RPMI7951 (cell line): ENCODE data around the gene DHH. TPM values are rescaled to one million over a fixed set of nuclear protein-coding genes. Genes with fewer than 3 reads are reported as not detected.
"Not testable (repeated sequence)": the region's sequence is repeated elsewhere in the genome, so short reads cannot be mapped to it uniquely, and the experiment has no call there.

Experiments used
- DNase-seq: peaks from one replicate; pipeline ENCODE4 v3.0.0-alpha.2; 2012; ENCODE audit warnings: low read depth
- total RNA-seq: library from RNA; depleted of rRNA; stranded (reverse); fragments of >200 nt; shearing (Covaris generic); gene quantifications from 2 replicates; pipeline ENCODE4 v1.2.3, GENCODE V29; 2014

Gene DHH
- total RNA-seq, 1 experiment from 2014 or later, result not detected

DNA sequence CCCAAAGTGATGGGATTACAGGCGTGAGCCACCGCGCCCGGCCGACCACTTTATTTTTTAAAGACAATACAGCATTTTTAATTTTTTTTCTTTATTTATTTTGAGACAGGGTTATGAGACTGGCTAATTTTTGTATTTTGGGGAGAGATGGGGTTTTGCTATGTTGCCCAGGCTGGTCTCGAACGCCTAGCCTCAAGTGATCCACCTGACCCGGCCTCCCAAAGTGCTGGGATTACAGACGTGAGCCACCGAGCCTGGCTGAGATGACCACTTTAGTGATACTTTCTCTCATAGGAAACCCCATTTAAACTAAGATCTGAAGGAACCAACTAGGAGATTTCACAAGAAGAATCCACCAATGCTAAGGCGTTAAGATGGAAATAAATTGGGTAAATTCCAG is 23.6 kb downstream of the DHH start:
- DNase-seq, result no peak

DNA sequence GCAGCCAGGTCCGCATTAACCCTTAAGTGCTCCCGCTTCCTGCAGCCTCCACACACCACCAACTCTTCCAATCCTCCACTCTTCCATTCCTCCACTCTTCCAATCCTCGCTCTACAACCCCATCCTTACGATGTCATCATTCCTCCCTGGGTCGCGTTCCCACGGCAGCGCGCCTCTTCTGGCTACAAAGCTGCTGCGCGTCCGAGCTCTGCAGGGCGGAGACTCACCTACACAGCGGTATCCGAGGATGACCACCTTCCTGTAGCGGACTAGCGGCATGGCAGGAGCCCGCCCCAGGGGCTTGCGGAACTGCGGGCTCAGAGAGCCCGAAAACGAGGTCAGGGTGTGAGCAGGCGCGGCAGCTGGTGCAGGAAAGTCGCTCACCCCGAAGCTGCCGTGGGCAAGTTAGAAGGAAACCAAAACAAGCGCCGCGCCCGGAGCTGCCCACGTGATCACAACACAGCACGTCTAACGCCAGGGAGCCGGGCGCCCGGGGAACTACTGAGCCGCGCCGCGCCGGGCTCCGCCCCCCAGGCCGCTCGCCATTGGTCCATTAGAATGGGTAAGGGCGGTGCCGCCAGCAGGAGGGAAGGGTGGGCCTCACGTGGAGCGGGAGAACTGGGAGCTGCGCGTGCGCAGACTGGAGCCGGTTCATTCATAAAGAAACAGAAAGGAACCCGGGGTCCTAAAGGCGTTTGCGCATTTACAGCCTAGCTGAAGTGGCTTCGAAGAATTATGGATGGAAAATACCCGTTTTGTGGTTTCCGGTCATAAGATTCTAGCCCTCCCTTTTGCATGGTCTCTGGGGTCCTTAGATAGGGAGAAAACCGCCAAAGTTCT is 24.9 kb downstream of the DHH start, which contains the start of gene RHEBL1:
RHEBL1 (minus strand) TSS at position 473 of the 840 bp plus-strand sequence; CDS start at position 279, 194 bp downstream.
- DNase-seq, result peak; percentile 95

DNA sequence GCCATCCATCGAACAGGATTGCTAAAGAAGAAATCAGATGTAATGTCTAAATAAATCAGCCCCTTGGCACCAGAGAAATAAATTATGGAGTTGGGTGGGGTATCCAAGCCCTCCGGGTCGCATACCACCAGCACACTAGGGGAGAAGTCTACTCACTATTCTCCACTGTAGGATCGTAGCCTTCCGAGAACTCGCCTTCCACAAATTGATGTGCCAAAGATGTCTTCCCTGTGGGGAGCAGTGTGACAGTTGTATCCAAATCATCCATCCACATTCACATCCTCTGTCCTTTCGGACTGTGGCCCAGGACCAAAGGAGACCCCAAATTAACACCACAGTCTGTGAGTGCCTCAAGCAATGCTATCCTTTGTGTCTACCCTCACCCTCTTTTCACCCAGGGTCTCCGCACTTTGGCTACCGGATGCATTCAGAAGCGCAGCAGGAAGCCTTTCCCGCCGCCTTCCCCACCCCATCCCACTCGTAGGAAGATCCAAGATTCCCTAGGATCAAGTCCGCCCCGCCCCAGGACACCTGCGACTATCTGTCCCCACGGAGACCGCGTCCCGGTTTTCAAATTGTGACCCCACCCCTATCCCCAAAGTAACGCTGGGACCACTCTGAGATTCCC is 25.6 kb downstream of the DHH start:
- no peak for DNase-seq

DNA sequence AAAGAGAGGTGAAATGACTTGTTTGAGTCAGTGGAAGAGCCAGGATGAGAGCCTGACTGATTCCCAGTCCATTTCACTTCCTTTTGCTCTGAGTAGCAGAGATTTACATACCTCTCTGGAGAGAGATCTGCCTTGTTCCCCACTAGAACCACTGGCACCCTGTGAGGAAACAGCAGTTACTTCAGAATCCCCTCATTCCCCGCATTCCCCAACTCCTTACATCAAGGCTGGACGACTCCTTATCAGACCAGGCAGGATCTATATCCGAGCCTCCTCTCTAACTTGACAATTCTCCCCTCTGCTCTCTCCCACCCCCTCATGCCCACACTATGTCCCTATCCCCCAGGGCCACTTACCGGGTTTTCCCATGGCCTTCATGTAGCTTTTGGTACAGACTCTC is 28.5 kb downstream of the DHH start:
- no peak for DNase-seq

DNA sequence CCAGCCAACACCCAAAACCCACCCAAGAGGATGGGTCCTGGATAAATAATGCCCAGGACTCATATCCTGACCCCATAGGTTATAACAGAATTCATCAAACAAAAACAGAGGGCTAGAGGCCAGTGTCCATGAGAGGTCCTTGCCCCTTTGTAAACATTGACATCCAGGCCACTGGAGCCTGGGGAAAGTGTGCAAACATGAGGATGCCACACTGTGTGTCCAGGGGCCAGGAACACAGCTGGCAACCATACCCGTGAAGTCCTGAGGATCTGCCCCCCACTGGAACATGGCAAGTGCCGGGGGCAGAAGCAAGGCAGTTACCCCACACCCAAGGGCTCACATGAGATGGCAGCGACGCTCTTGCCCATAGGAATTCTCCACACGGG is 29.8 kb downstream of the DHH start:
- no peak for DNase-seq

DNA sequence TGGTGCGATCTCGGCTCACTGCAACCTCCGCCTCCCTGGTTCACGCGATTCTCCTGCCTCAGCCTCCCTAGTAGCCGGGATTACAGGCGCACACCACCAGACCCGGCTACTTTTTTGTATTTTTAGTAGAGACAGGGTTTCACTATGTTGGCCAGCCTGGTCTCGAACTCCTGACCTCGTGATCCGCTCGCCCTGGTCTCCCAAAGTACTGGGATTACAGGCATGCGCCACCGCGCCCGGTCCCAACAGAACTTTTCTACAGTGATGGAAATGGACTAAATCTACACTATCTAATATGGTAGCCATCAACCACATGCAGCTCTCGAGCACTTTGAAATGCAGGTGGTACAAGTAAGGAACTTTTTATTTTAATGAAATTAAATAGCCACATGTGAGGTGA is 32.7 kb downstream of the DHH start:
- DNase-seq, result not testable (repeated sequence)

DNA sequence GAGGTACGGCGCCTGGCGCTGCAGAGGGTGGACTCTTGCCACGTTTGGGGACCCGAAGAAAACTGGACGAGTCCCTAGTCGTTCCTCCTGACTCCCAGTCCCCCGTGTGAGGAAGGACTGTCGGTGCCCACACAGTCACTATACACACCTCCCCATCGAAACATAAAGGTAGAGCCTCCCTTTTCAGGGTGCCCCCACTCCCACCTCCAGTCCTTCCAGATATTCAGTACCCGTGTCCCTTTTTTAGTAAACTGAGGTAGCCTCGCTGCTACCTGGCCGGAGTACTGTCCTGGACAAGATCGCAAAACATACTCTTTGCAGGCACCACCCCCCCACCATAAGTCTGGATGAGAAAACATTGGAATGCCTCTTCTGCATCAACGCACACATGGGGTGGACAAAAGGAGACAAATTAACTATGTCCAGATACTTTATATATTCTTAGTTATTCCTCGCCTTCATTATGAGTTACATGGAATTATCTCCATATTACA is 33.4 kb downstream of the DHH start:
- no peak for DNase-seq

DNA sequence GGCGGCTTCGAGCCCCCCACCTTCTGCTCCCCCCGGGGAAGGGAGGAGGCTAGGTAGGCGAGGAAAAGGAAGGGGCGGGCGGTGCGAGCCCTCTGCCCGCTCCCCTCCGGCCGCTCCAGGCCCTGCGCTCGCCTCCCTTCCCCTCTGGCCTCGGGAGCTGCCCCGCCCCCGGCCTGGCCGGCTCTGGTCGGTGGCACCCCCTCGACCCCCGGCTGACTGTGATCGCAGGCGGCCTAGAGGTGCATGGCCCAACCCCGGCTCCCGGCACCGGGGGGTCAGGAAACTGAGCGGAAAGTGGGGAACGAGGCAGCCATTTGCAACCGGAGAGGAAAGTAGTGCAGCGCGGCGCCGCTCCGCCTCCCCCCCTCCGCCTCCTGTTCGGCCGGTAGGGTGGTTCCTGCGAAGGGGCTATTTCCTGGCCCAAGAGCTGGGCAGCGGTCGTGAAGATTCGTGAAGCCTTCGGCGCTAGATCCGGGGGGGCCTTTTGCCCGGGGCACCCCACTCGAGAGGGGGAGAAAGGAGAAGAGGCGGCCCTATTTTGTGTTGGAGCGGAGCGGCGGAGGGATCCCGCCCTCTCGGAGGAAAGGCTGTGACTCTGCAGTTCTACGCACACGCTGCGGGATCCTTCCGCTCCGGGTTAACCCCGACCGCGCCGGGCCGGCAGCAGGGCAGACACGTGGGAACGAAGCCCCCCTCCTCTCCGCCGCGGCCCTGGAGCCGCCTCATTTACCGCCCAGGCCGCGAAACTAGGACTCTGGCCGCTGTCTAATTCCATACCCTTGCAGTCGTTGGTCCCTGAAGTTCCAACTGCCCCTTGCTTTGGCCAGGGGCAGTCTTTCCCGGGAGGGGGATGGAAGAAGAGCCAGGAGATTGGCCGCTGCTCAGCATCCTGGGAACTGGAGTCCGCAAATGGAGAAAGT is 34.1 kb downstream of the DHH start, which contains the start of gene KMT2D:
KMT2D (minus strand) TSS at position 558 of the 920 bp plus-strand sequence. CDS start 5,470 bp downstream, outside the sequence.
- peak; percentile 95 for DNase-seq

DNA sequence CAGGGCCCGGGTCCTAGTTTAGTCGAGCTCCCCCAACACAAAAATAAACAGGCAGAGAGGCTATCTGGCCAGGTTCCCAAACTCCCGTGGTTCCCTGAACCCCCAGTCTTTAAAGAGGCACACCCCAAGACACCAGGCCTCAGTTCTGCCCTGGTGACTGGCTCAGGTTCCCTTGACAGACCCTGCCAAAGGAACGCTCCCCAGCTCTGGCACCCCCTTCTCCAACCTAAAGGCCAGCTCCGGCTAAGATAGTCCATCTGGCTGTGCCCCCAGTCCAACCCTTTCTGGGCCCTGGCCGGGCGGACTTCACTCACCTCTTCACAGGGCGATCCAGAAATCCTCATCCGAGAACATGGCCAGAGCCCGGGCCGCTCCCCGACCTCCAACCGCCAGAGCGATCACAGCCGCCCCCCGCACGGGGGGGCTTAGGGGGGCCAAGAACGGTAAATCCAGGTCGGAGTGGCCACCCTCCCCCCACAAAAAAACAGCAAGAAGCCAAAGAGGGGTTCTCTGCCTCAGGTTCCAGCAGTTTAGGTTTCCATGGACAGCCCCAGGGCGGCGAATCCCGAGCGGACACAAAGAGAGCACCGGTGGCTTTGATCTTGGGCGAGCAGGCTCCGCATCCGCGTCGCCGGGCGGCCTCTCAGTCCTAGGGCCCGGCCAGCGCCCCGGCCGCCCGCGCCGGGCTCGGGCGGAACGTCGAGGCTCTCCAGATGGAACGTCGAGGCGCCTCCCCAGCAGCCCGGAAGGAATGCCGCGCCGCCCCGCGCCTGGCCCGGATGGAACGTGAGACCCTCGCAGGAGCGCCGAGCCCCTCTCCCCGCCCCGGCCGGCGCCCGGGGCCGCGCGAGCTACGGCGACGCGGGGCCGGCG is 35.1 kb downstream of the DHH start:
- DNase-seq, result peak; percentile 7

DNA sequence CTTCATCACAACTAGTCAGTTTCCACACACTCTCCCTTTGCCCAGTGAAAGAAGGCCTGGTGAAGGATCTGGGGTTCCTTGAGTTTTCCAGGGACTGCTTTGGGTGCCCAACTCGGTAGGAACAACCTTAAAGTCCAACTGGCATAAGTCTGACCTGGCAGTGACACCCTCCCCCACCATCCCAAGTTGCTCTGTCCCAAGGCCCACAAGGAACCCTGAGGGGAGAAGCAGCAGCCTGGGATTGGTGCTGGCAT is 35.6 kb downstream of the DHH start:
- no peak for DNase-seq

DNA sequence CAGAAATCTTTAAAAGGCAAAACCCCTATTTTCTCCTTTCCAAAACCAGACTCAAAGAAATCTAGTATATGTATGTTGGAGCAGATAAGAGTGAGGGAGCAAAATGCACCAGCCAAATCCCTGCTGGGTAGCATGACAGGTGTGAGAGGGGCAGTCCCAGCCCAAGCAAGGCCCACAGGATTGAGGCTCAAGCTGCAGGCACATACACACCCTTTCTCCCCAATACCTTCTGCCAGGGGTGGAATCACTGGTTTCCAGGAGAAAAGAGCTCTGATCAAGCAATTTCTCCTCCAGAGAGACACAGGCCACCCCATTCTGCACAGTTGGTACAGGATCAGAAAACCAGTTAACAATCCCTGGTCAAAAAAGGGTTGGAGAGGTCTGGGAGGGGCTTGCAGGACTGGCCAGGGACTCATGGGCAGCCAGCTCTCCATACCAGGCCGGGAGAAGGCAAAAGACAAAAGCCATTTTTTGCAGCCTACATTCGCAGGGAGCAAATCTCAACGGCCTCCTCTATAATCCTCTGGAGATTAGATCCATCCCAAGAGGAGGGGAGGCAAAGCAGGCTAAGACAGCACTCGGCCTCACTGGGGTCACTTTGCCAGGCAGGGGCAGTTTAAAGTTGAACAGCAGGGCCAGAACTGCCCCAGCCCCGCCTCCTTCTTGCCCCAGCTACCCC is 36.1 kb downstream of the DHH start:
- DNase-seq, result no peak

DNA sequence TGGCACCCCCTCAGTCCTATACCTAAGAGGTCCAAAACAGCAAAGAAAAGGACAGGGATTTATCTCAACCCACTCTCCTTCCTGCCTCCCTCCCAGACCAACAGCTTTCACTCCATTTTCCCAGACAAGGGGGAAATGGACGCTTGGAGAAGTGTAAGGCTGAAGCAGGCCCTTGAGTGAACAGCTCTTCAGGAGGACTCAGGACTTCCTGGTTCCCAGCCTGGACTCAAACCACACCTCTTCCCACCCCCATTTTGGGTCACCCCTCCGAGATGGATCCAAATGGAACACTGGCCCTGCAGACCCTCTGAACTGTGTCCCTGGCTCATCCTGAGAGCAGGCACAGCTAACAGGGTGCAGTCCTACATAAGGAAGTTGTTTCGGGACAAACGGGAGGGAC is 36.7 kb downstream of the DHH start:
- DNase-seq, result no peak

DNA sequence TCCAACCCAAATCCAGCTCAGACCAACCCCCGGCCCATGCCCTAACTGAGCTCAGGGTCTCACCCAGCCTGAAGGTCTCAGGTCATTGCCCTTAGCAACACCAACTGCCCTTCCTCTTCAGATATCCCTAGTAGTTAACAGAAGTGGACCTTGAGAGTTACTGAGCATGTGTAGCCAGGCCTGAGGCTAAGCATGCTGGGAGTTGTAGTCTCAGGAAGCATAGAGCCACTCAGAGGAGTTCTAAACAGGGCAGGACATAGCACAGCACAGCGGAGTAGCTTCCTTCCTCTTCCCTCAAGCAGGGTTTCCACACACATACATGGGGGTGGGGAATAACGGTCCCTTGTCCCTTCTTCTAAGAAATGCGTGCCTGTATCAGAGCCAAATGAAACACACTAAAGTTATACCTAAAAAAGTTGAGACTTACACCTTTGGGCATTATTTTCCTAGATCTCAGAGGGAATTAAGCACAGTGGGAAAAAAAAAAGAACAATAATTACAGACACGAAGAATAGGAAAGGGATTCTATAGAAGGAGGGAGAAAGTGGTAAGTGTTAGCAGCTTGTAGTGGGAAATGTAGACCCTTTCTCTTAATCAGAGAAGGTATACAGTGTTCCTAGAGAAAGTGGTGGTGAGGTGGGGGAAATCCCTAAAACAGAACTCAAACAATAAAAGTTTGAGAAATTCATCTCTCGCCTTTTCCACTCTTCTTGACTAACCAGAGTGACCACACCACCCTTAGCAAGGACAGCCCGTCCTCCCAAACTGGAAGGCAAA is 38.4 kb downstream of the DHH start:
- peak; percentile 68 for DNase-seq

DNA sequence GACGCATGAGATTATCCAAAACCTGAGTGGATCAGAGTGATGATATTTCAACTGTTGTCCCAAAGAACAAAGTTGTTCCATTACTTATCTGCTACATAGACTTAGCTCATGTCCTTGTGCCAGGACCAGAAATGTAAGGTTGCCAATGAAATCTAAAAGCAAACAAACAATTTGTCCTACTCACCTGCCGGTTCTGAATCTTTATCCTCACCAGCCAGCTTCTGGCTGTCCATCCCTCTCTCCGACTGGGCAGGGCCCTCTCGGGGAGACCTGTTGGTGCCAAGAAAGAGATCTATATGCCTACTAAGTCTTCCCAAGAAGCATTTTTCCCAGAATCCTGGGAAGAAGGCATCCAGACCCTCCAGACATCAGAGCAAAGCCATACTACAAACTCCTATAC is 39.5 kb downstream of the DHH start:
- DNase-seq, result no peak

DNA sequence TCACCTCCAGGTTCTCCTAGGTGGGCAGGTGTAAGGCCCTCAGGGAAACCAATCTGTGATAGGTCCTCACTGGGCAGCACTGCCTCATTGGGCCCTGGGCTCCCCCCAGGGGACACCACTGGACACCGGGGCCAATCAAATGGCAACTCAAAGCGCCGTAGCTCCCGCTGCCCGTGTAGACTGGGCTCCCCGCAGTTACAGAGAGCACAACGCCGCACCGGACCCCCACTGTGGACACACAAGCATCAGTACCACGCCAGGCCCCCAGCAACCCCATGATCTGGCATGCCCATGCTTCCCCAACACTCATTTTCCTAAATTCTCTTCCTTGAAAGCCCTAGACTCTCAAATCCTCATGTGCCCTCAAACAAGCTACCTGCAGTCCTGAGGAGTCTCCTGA is 40.1 kb downstream of the DHH start:
- no peak for DNase-seq

DNA sequence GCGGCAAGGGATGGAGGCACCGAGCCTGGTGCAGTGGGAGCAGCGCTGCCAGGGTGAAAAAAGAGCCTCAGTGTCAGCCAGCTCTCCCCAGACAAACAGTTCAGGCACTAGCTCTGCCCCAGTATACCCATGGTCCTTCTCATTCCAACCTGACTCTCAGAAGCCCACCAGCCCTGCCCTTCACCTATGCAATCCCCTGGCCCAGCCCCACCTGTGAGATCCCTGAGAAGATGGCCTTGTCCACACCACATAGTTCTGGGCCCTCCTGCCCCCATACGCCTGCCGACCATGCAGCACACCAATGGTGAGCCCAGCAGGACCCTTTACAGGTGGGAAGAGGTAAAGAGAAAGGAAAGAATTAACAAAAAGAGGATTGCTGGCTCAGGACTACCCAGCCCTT is 40.5 kb downstream of the DHH start:
- DNase-seq, result no peak

DNA sequence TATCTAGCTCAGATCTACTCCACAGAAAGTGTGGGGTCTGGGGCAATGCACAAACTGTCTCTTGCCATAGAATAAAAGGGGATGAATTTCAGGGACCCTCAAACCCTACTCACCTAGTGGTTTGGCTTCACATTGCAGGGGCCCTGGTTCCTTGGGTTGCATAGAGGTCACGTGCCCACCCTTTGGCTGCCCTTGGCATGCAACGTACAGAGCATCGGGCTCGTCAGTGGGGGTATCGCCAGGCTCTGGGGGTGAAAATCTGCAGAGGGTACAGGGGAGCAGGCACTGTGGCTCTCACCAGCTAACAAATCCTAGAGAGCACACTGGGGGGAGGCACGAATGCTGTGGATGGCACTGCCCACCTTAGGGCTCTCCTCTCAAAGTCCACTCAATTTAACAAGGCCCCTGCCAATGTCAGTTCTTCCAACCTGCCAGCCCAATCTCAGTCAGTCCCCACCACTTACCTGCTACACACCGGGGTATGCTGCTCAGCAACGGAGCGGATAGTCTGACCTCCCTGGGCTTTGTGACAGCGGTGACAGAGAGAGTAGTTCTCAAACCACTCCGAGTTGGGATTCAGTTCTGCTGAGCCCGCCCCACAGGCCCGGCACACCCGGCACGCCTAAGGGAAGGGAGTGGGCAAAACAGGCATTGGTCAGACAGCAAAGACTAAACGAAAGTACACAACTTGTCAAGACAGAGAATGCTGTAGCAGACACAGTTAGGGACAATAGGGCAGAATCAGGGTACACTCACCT is 42.0 kb downstream of the DHH start:
- no peak for DNase-seq

DNA sequence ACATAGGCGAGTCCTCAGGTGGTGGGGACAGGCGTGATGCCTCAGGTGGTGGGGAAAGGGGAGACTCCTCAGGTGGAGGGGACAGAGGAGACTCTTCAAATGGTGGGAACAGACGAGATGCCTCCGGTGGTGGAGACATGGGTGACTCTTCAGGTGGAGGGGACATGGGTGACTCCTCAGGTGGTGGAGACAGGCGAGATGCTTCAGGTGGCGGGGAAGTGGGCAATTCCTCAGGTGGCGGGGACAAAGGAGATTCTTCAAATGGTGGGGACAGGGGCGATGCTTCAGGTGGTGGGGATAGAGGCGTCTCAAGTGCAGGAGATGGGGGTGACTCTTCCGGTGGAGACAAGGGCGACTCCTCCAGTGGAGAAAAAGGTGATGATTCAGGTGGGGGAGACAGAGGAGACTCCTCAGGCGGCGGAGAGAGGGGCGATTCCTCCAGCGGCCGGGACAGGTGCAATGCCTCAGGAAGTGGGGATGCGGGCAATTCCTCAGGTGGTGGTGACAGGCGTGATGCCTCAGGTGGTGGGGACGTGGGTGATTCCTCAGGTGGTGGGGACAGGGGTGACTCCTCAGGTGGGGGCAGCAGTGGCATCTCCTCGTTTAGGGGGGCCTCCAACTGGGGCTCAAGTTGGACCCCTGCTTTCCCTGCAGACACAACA is 42.7 kb downstream of the DHH start:
- no peak for DNase-seq

DNA sequence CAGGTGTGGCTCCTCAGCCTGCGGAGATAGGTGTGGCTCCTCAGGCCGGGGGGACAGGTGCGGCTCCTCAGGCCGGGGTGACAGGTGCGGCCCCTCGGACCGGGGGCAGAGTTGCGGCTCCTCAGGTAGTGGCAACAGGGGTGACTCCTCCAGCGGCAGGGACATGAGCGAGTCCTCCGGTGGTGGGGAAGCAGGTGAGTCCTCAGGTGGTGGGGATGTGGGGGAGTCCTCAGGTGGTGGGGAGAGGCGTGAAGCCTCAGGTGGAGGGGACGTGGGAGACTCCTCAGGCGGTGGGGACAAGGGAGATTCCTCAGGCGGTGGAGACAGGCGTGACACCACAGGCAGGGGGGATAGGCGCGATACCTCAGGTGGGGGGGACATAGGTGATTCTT is 43.2 kb downstream of the DHH start:
- DNase-seq, result no peak
